PC-3 (cell line): ENCODE results near the gene ZNF407. TPM values are rescaled to one million over a fixed set of nuclear protein-coding genes. Genes with fewer than 3 reads are reported as not detected.

ENCODE experiments used
- ATAC-seq: fragments of 200-7000 bp; cut with Tn5 transposase; 2 replicates; pipeline ENCODE4 v1.9.1; 2020; ENCODE audit warnings: mild to moderate bottlenecking, moderate library complexity
- BruUV-seq: library from RNA; stranded (reverse); fragments of 400-500 nt; replicated peaks from 2 replicates; lab custom pipeline; 2021; lab: Mats Ljungman, UMichigan
- CTCF ChIA-PET: fragments of 300-600 bp; sonication (Branson Sonifier 250); formaldehyde crosslinking; loops from one replicate; lab custom pipeline; 2022; ENCODE audit warnings: antibody characterized with exemption; lab: Charles Lee
- POLR2A ChIA-PET: fragments of 300-600 bp; sonication (Branson Sonifier 250); formaldehyde crosslinking; loops from one replicate; lab custom pipeline; 2022; ENCODE audit warnings: antibody characterized with exemption; ENCODE audit not compliant: unreplicated experiment; lab: Charles Lee
- DNase-seq: peaks from one replicate; pipeline ENCODE4 v3.0.0-alpha.2; 2015
- H2AFZ ChIP-seq: fragments of 300-600 bp; sonication (generic); 2 replicates; pipeline ENCODE4 v1.6.0; 2016; ENCODE audit warnings: antibody characterized with exemption, low read length
- H3F3A ChIP-seq: fragments of 300-600 bp; sonication (generic); one replicate; pipeline ENCODE4 v1.6.0; 2017; ENCODE audit warnings: antibody characterized with exemption, low read length, control low read depth, mild to moderate bottlenecking; ENCODE audit not compliant: unreplicated experiment
- H3K27ac ChIP-seq: fragments of 300-600 bp; sonication (generic); 2 replicates; pipeline ENCODE4 v1.5.1; 2016; ENCODE audit warnings: mild to moderate bottlenecking, low read length
- H3K27me3 ChIP-seq: fragments of 300-600 bp; sonication (generic); 2 replicates; pipeline ENCODE4 v1.6.1; 2016; ENCODE audit warnings: low read length, mixed read lengths
- H3K36me3 ChIP-seq: fragments of 300-600 bp; sonication (generic); 2 replicates; pipeline ENCODE4 v1.6.1; 2016; ENCODE audit warnings: low read depth, mixed run types, low read length, mixed read lengths
- H3K4me1 ChIP-seq: fragments of 300-600 bp; sonication (generic); 2 replicates; pipeline ENCODE4 v1.5.1; 2016; ENCODE audit warnings: low read length; ENCODE audit not compliant: insufficient read depth
- H3K4me2 ChIP-seq: fragments of 300-600 bp; sonication (generic); 2 replicates; pipeline ENCODE4 v1.6.0; 2016; ENCODE audit warnings: low read length
- H3K4me3 ChIP-seq: fragments of 300-600 bp; sonication (generic); 2 replicates; pipeline ENCODE4 v1.5.1; 2016; ENCODE audit warnings: mild to moderate bottlenecking, low read length, mixed read lengths
- H3K79me2 ChIP-seq: fragments of 300-600 bp; sonication (generic); 2 replicates; pipeline ENCODE4 v1.6.1; 2017; ENCODE audit warnings: low read length, mixed read lengths
- H3K9ac ChIP-seq: fragments of 300-600 bp; sonication (generic); 2 replicates; pipeline ENCODE4 v1.6.0; 2016; ENCODE audit warnings: mild to moderate bottlenecking, low read length
- H3K9me2 ChIP-seq: fragments of 300-600 bp; sonication (generic); replicated peaks from 2 replicates; pipeline ENCODE4 v1.6.1; 2016; ENCODE audit warnings: mixed run types, low read length, mixed read lengths
- H3K9me3 ChIP-seq: fragments of 300-600 bp; sonication (generic); 2 replicates; pipeline ENCODE4 v1.6.1; 2016; ENCODE audit warnings: low read length, mixed read lengths
- H4K20me1 ChIP-seq: fragments of 300-600 bp; sonication (generic); 2 replicates; pipeline ENCODE4 v1.6.1; 2016; ENCODE audit warnings: low read length, mixed read lengths
- CTCF ChIP-seq: fragments of 300-600 bp; sonication (generic); conservative IDR thresholded peaks from 2 replicates; pipeline ENCODE4 v1.5.1; 2017; ENCODE audit warnings: antibody characterized with exemption, low read depth, mild to moderate bottlenecking, low read length
- EZH2 ChIP-seq: fragments of 300-600 bp; sonication (generic); IDR thresholded peaks from one replicate; pipeline ENCODE4 v1.6.1; 2017; ENCODE audit warnings: antibody characterized with exemption, mild to moderate bottlenecking, low read length; ENCODE audit not compliant: unreplicated experiment
- EZH2phosphoT487 ChIP-seq: fragments of 300-600 bp; sonication (generic); IDR thresholded peaks from 2 replicates; pipeline ENCODE4 v1.6.1; 2018; ENCODE audit warnings: mild to moderate bottlenecking, antibody characterized with exemption, low read length, borderline replicate concordance
- intact Hi-C: fragments of 100-400 bp; cut with micrococcal nuclease; formaldehyde crosslinking; loops from 2 replicates; pipeline ENCODE4 v1.9.0; 2023
- total RNA-seq: library from RNA; depleted of rRNA; stranded (reverse); fragments of >200 nt; gene quantifications from 2 replicates; pipeline ENCODE4 v1.2.3, GENCODE V29; 2014

Gene ZNF407
- total RNA-seq, 1 experiment from 2014 or later = 9.3 TPM

GRCh38 chr18:74950479-74950878 is 352.8 kb downstream of the ZNF407 start:
- Histone ChIP-seq H3K36me3 (no peaks in the 10 kb centered on the region), H3K9ac (peak overlapping the region; percentile 21), H4K20me1 (no peaks in the 10 kb centered on the region), H3F3A (no peaks in the 10 kb centered on the region), H2AFZ (no peak overlapping the region), H3K4me3 (no peak overlapping the region), H3K4me1 (peaks cover 43% of the 10 kb centered on the region), H3K9me3 (no peaks in the 10 kb centered on the region), H3K4me2 (peak overlapping the region; percentile 60), H3K79me2 (no peaks in the 10 kb centered on the region), H3K27ac (peak overlapping the region; percentile 71), H3K9me2 (no peaks in the 10 kb centered on the region), H3K27me3 (no peaks in the 10 kb centered on the region)
- ChIA-PET POLR2A (no interaction called here), CTCF (no interaction called here)
- intact Hi-C loops = loop anchor here (2.0 kb wide), 1 partner anchor 120 kb away; no protein-coding TSS in a partner anchor
- ATAC-seq (no peak), DNase-seq (no peak)
- no TSS peak for BruUV-seq
- no peak for TF ChIP-seq CTCF
- TF ChIP-seq EZH2phosphoT487 = no peak

- POLR2A ChIA-PET = no interaction called here
- BruUV-seq = no TSS peak
- Histone ChIP-seq H2AFZ (no peak overlapping the region), H3K36me3 (no peaks in the 10 kb centered on the region), H3K27me3 (no peaks in the 10 kb centered on the region), H3K9ac (peak overlapping the region; percentile 21; the same call in 1 of the 2 replicates), H4K20me1 (no peaks in the 10 kb centered on the region), H3K9me2 (no peaks in the 10 kb centered on the region), H3K4me2 (peak overlapping the region; percentile 60), H3K27ac (peak overlapping the region; percentile 71), H3K9me3 (no peaks in the 10 kb centered on the region), H3K4me3 (no peak overlapping the region), H3K79me2 (no peaks in the 10 kb centered on the region), H3F3A (no peaks in the 10 kb centered on the region), H3K4me1 (peaks cover 35% of the 10 kb centered on the region)
- no peak for TF ChIP-seq CTCF
- TF ChIP-seq EZH2phosphoT487 = no peak
- TF ChIP-seq EZH2 = no peak
- CTCF ChIA-PET = no interaction called here
- intact Hi-C loops = loop anchor here (1.0 to 2.0 kb wide), 3 partner anchors 45 to 120 kb away; no protein-coding TSS in a partner anchor
- ATAC-seq (peak; percentile 93), DNase-seq (peak; percentile 91)
These were observed 353.6 kb downstream of the ZNF407 start for GRCh38 chr18:74951165-74951760.

DNA sequence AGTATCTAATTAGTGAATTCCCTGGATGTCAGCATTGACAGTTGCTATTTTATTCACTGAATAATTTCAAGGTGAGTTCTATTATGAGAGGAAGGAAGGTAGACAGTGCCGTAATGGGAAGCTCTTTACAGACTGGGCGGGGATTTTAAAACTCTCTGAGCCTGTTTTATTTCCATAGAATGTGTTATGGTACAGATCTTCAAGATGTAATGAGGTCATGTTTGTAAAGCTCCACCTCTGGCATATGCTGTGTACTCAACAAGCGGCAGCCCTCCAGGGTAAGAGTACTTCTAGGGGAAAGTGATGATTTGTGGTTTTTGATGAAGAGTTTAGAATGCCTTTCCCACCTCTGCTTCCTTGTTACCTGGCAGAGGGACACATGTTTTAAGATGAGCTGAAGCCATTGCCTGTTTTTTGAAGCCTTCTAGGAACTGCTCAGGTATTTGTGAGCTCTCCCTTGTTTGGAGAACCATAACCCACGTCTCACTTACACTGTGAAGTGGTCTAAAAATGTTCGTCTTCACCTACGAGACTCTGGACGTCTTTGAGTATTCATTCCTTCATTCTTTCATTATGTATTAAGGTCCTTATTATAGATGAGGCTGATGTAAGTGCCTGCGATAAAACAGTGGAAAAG is 360.0 kb downstream of the ZNF407 start:
- no peak overlapping the region for H2AFZ ChIP-seq
- H3K9ac ChIP-seq = no peak overlapping the region
- TF ChIP-seq EZH2phosphoT487 (no peak), EZH2 (no peak), CTCF (no peak)
- no peaks in the 10 kb centered on the region for H3K36me3 ChIP-seq
- ChIA-PET POLR2A (no interaction called here), CTCF (no interaction called here)
- BruUV-seq = no TSS peak
- no peak overlapping the region for H3K27ac ChIP-seq
- ATAC-seq (no peak), DNase-seq (no peak)
- H3K27me3 ChIP-seq = no peaks in the 10 kb centered on the region
- H3K79me2 ChIP-seq = no peaks in the 10 kb centered on the region
- no peaks in the 10 kb centered on the region for H3K9me3 ChIP-seq
- H3K4me1 ChIP-seq = no peaks in the 10 kb centered on the region
- no peaks in the 10 kb centered on the region for H3K9me2 ChIP-seq
- intact Hi-C loops = no loop called here
- no peak overlapping the region for H3K4me2 ChIP-seq
- no peaks in the 10 kb centered on the region for H4K20me1 ChIP-seq
- H3K4me3 ChIP-seq = no peak overlapping the region
- no peaks in the 10 kb centered on the region for H3F3A ChIP-seq
